ENCODE results near the gene MAP3K7CL. TPM values are rescaled to one million over a fixed set of nuclear protein-coding genes. Genes with fewer than 3 reads are reported as not detected.

MAP3K7CL gene
- total and polyA plus RNA-seq, 5 donors from 2014 or later, result 5.4 to 24.6 (median 6.9) TPM

GRCh38 chr21:29136033-29136432 lies 5.6 kb downstream of the MAP3K7CL start:
- DNase-seq, result no peak
- Histone ChIP-seq H3K27ac (ENCODE audit: insufficient read depth, low read length, poor library complexity, severe bottlenecking) (no peak overlapping the region), H3K27me3 (ENCODE audit: control insufficient read depth, insufficient read depth, low read length) (no peaks in the 10 kb centered on the region), H3K9me3 (ENCODE audit: control insufficient read depth in 2 of 2, low read length in 2 of 2) (no peaks in the 10 kb centered on the region), H3K4me3 (ENCODE audit: low read depth, low read length) (no peak overlapping the region), H3K36me3 (ENCODE audit: control insufficient read depth, insufficient read depth, low read length) (no peaks in the 10 kb centered on the region), H3K4me1 (ENCODE audit: control insufficient read depth, insufficient read depth, low read length, poor library complexity, severe bottlenecking) (no peaks in the 10 kb centered on the region)
- no peaks in the 10 kb centered on the region for H3K36me3 Mint-ChIP-seq
- H3K27ac Mint-ChIP-seq, result no peak overlapping the region
- no peaks in the 10 kb centered on the region for H3K9me3 Mint-ChIP-seq
- H3K4me1 Mint-ChIP-seq, result no peaks in the 10 kb centered on the region
- H3K27me3 Mint-ChIP-seq, result no peaks in the 10 kb centered on the region
- H3K4me3 Mint-ChIP-seq, result no peak overlapping the region
- no peak for ATAC-seq (ENCODE audit: low read depth in 2 of 2)

GRCh38 chr21:29144736-29145353 lies 14.4 kb downstream of the MAP3K7CL start:
- Histone ChIP-seq H3K27ac (ENCODE audit: insufficient read depth, low read length, poor library complexity, severe bottlenecking) (no peak overlapping the region), H3K36me3 (ENCODE audit: control insufficient read depth, insufficient read depth, low read length) (no peaks in the 10 kb centered on the region), H3K4me3 (ENCODE audit: low read depth, low read length) (no peak overlapping the region), H3K4me1 (ENCODE audit: control insufficient read depth, insufficient read depth, low read length, poor library complexity, severe bottlenecking) (no peaks in the 10 kb centered on the region), H3K9me3 (ENCODE audit: control insufficient read depth in 2 of 2, low read length in 2 of 2) (no peaks in the 10 kb centered on the region), H3K27me3 (ENCODE audit: control insufficient read depth, insufficient read depth, low read length) (no peaks in the 10 kb centered on the region)
- H3K9me3 Mint-ChIP-seq, result no peaks in the 10 kb centered on the region
- no peaks in the 10 kb centered on the region for H3K27me3 Mint-ChIP-seq
- no peaks in the 10 kb centered on the region for H3K4me1 Mint-ChIP-seq
- no peak overlapping the region for H3K4me3 Mint-ChIP-seq
- no peak for DNase-seq
- H3K36me3 Mint-ChIP-seq, result peaks cover 7% of the 10 kb centered on the region
- ATAC-seq (ENCODE audit: low read depth in 2 of 2), result no peak
- no peak overlapping the region for H3K27ac Mint-ChIP-seq

- H3K27ac Mint-ChIP-seq, result no peak overlapping the region
- H3K9me3 Mint-ChIP-seq, result no peaks in the 10 kb centered on the region
- H3K4me1 Mint-ChIP-seq, result no peaks in the 10 kb centered on the region
- DNase-seq, result peak in 1 of 3 donors; percentile 7
- ATAC-seq (ENCODE audit: low read depth in 2 of 2), result no peak
- H3K9me3 ChIP-seq (ENCODE audit: control insufficient read depth in 2 of 2, low read length in 2 of 2), result no peaks in the 10 kb centered on the region
- no peaks in the 10 kb centered on the region for H3K4me1 ChIP-seq (ENCODE audit: control insufficient read depth, insufficient read depth, low read length, poor library complexity, severe bottlenecking)
- no peaks in the 10 kb centered on the region for H3K27me3 ChIP-seq (ENCODE audit: control insufficient read depth, insufficient read depth, low read length)
- no peaks in the 10 kb centered on the region for H3K36me3 ChIP-seq (ENCODE audit: control insufficient read depth, insufficient read depth, low read length)
- H3K4me3 Mint-ChIP-seq, result no peak overlapping the region
- H3K27ac ChIP-seq (ENCODE audit: insufficient read depth, low read length, poor library complexity, severe bottlenecking), result no peak overlapping the region
- H3K27me3 Mint-ChIP-seq, result no peaks in the 10 kb centered on the region
- H3K4me3 ChIP-seq (ENCODE audit: low read depth, low read length), result no peak overlapping the region
- peaks cover 9% of the 10 kb centered on the region for H3K36me3 Mint-ChIP-seq
These were observed 14.9 kb downstream of the MAP3K7CL start for GRCh38 chr21:29145354-29145782.

GRCh38 chr21:29145852-29146453 lies 15.5 kb downstream of the MAP3K7CL start:
- Mint-ChIP-seq H3K27me3 (no peaks in the 10 kb centered on the region), H3K4me1 (no peaks in the 10 kb centered on the region), H3K9me3 (no peaks in the 10 kb centered on the region), H3K27ac (no peak overlapping the region), H3K36me3 (peaks cover 10% of the 10 kb centered on the region), H3K4me3 (no peak overlapping the region)
- Histone ChIP-seq H3K4me3 (ENCODE audit: low read depth, low read length) (no peak overlapping the region), H3K27me3 (ENCODE audit: control insufficient read depth, insufficient read depth, low read length) (no peaks in the 10 kb centered on the region), H3K4me1 (ENCODE audit: control insufficient read depth, insufficient read depth, low read length, poor library complexity, severe bottlenecking) (no peaks in the 10 kb centered on the region), H3K27ac (ENCODE audit: insufficient read depth, low read length, poor library complexity, severe bottlenecking) (no peak overlapping the region), H3K9me3 (ENCODE audit: control insufficient read depth in 2 of 2, low read length in 2 of 2) (no peaks in the 10 kb centered on the region), H3K36me3 (ENCODE audit: control insufficient read depth, insufficient read depth, low read length) (no peaks in the 10 kb centered on the region)
- DNase-seq (no peak), ATAC-seq (ENCODE audit: low read depth in 2 of 2) (no peak)

GRCh38 chr21:29146726-29147125 lies 16.3 kb downstream of the MAP3K7CL start:
- Mint-ChIP-seq H3K27me3 (no peaks in the 10 kb centered on the region), H3K36me3 (peaks cover 10% of the 10 kb centered on the region), H3K4me3 (no peak overlapping the region), H3K9me3 (no peaks in the 10 kb centered on the region), H3K4me1 (no peaks in the 10 kb centered on the region), H3K27ac (no peak overlapping the region)
- DNase-seq (no peak), ATAC-seq (ENCODE audit: low read depth in 2 of 2) (no peak)
- Histone ChIP-seq H3K4me1 (ENCODE audit: control insufficient read depth, insufficient read depth, low read length, poor library complexity, severe bottlenecking) (no peaks in the 10 kb centered on the region), H3K27me3 (ENCODE audit: control insufficient read depth, insufficient read depth, low read length) (no peaks in the 10 kb centered on the region), H3K4me3 (ENCODE audit: low read depth, low read length) (no peak overlapping the region), H3K36me3 (ENCODE audit: control insufficient read depth, insufficient read depth, low read length) (no peaks in the 10 kb centered on the region), H3K27ac (ENCODE audit: insufficient read depth, low read length, poor library complexity, severe bottlenecking) (no peak overlapping the region), H3K9me3 (ENCODE audit: control insufficient read depth in 2 of 2, low read length in 2 of 2) (no peaks in the 10 kb centered on the region)

- no peak overlapping the region for H3K4me3 Mint-ChIP-seq
- Histone ChIP-seq H3K36me3 (ENCODE audit: control insufficient read depth, insufficient read depth, low read length) (no peaks in the 10 kb centered on the region), H3K27ac (ENCODE audit: insufficient read depth, low read length, poor library complexity, severe bottlenecking) (no peak overlapping the region), H3K4me3 (ENCODE audit: low read depth, low read length) (no peak overlapping the region), H3K9me3 (ENCODE audit: control insufficient read depth in 2 of 2, low read length in 2 of 2) (no peaks in the 10 kb centered on the region), H3K4me1 (ENCODE audit: control insufficient read depth, insufficient read depth, low read length, poor library complexity, severe bottlenecking) (no peaks in the 10 kb centered on the region), H3K27me3 (ENCODE audit: control insufficient read depth, insufficient read depth, low read length) (no peaks in the 10 kb centered on the region)
- ATAC-seq (ENCODE audit: low read depth in 2 of 2), result no peak
- H3K9me3 Mint-ChIP-seq, result no peaks in the 10 kb centered on the region
- no peaks in the 10 kb centered on the region for H3K27me3 Mint-ChIP-seq
- peaks cover 9% of the 10 kb centered on the region for H3K36me3 Mint-ChIP-seq
- no peak for DNase-seq
- no peak overlapping the region for H3K27ac Mint-ChIP-seq
- H3K4me1 Mint-ChIP-seq, result no peaks in the 10 kb centered on the region
These were observed 18.1 kb downstream of the MAP3K7CL start for GRCh38 chr21:29148530-29148929.

- no peaks in the 10 kb centered on the region for H3K9me3 ChIP-seq (ENCODE audit: control insufficient read depth in 2 of 2, low read length in 2 of 2)
- H3K36me3 Mint-ChIP-seq, result peaks cover 3% of the 10 kb centered on the region
- no peak overlapping the region for H3K4me3 ChIP-seq (ENCODE audit: low read depth, low read length)
- ATAC-seq (ENCODE audit: low read depth in 2 of 2) (no peak), DNase-seq (no peak)
- H3K27me3 ChIP-seq (ENCODE audit: control insufficient read depth, insufficient read depth, low read length), result no peaks in the 10 kb centered on the region
- no peak overlapping the region for H3K4me3 Mint-ChIP-seq
- no peak overlapping the region for H3K27ac Mint-ChIP-seq
- H3K4me1 ChIP-seq (ENCODE audit: control insufficient read depth, insufficient read depth, low read length, poor library complexity, severe bottlenecking), result no peaks in the 10 kb centered on the region
- no peaks in the 10 kb centered on the region for H3K9me3 Mint-ChIP-seq
- H3K27me3 Mint-ChIP-seq, result no peaks in the 10 kb centered on the region
- no peaks in the 10 kb centered on the region for H3K4me1 Mint-ChIP-seq
- no peaks in the 10 kb centered on the region for H3K36me3 ChIP-seq (ENCODE audit: control insufficient read depth, insufficient read depth, low read length)
- no peak overlapping the region for H3K27ac ChIP-seq (ENCODE audit: insufficient read depth, low read length, poor library complexity, severe bottlenecking)
These were observed 19.5 kb downstream of the MAP3K7CL start for GRCh38 chr21:29149808-29150425.

GRCh38 chr21:29151931-29152330 lies 21.5 kb downstream of the MAP3K7CL start:
- DNase-seq, result no peak
- Mint-ChIP-seq H3K27me3 (no peaks in the 10 kb centered on the region), H3K36me3 (peaks cover 3% of the 10 kb centered on the region), H3K4me3 (no peak overlapping the region), H3K4me1 (no peaks in the 10 kb centered on the region), H3K9me3 (no peaks in the 10 kb centered on the region), H3K27ac (no peak overlapping the region)
- no peaks in the 10 kb centered on the region for H3K27me3 ChIP-seq (ENCODE audit: control insufficient read depth, insufficient read depth, low read length)
- no peak overlapping the region for H3K4me3 ChIP-seq (ENCODE audit: low read depth, low read length)
- H3K9me3 ChIP-seq (ENCODE audit: control insufficient read depth in 2 of 2, low read length in 2 of 2), result no peaks in the 10 kb centered on the region
- no peaks in the 10 kb centered on the region for H3K36me3 ChIP-seq (ENCODE audit: control insufficient read depth, insufficient read depth, low read length)
- no peak overlapping the region for H3K27ac ChIP-seq (ENCODE audit: insufficient read depth, low read length, poor library complexity, severe bottlenecking)
- ATAC-seq (ENCODE audit: low read depth in 2 of 2), result no peak
- no peaks in the 10 kb centered on the region for H3K4me1 ChIP-seq (ENCODE audit: control insufficient read depth, insufficient read depth, low read length, poor library complexity, severe bottlenecking)

Measured in CD4-positive, CD25-positive, alpha-beta regulatory T cell (primary cell).